ENCODE data around the gene NT5C3B.

DNA sequence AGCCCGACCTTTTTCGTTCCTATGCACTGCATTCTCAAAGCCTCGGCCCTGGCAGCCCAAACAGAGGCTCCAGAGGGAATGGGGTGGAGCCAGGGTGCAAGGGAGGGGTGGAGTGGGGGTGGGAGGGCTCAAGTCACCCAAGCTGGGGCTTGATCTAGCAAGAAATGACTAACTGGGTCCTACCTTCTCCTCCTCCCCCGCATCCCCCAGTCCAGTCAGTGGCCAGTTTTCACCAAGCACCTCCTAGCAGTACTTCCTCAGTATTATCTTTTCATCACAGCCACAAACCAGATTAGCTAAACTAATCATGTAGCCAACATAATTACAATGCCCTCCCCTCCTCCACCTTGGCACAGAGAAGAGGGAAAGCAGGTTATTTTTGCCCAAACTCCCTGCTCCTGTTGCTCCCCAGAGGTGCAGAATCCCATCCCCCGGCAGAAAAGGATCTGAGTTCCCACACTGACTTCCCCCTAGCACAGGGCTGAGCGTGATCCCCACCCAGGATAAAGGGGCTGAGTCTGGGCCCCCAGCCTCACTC is 51.8 kb downstream of the NT5C3B start:
- TF ChIP-seq, protein P1, sequence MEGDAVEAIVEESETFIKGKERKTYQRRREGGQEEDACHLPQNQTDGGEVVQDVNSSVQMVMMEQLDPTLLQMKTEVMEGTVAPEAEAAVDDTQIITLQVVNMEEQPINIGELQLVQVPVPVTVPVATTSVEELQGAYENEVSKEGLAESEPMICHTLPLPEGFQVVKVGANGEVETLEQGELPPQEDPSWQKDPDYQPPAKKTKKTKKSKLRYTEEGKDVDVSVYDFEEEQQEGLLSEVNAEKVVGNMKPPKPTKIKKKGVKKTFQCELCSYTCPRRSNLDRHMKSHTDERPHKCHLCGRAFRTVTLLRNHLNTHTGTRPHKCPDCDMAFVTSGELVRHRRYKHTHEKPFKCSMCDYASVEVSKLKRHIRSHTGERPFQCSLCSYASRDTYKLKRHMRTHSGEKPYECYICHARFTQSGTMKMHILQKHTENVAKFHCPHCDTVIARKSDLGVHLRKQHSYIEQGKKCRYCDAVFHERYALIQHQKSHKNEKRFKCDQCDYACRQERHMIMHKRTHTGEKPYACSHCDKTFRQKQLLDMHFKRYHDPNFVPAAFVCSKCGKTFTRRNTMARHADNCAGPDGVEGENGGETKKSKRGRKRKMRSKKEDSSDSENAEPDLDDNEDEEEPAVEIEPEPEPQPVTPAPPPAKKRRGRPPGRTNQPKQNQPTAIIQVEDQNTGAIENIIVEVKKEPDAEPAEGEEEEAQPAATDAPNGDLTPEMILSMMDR (IDR thresholded peaks at IDR 0.05; ENCODE audit: poor library complexity) = no peak
- no peak for TF ChIP-seq EZH2phosphoT487 (IDR thresholded peaks at IDR 0.05; ENCODE audit: low read depth, severe bottlenecking, unreplicated experiment)
